Stimulated activated effector memory CD8-positive, alpha-beta T cell treated with anti-CD3 and anti-CD28 coated beads, Interleukin-12 subunit alpha, Interleukin-12 subunit beta, amount 100 ng/mL, for 72 hours (primary cell): Measurements from ENCODE around the gene ZNF699.
A peak's percentile ranks its signal among the peaks of the same experiment; 100 is the strongest.
"Not testable (repeated sequence)": the region's sequence is repeated elsewhere in the genome, so short reads cannot be mapped to it uniquely, and the experiment has no call there.

ENCODE experiments used
- ATAC-seq: fragments of 150-1000 bp; cut with Tn5 transposase; 2 replicates; pipeline ENCODE4 v1.10.0; 2021
- DNase-seq, 2 donors: peaks; one replicate each; pipeline ENCODE4 v3.0.0; 2021 to 2022; ENCODE audit warnings: low spot score in 2 of 2
- H3K27ac Mint-ChIP-seq: one replicate; pipeline ENCODE4 v1.8.0; 2022; ENCODE audit warnings: mild to moderate bottlenecking, mixed read lengths
- H3K36me3 Mint-ChIP-seq: one replicate; pipeline ENCODE4 v1.8.0; 2022; ENCODE audit warnings: mild to moderate bottlenecking, mixed read lengths
- H3K4me1 Mint-ChIP-seq: one replicate; pipeline ENCODE4 v1.8.0; 2022; ENCODE audit warnings: mixed read lengths
- H3K4me3 Mint-ChIP-seq: one replicate; pipeline ENCODE4 v1.8.0; 2022; ENCODE audit warnings: mild to moderate bottlenecking, mixed read lengths
- H3K9me3 Mint-ChIP-seq: one replicate; pipeline ENCODE4 v1.8.0; 2022; ENCODE audit warnings: mixed read lengths

ZNF699 gene

GRCh38 chr19:9313756-9314155 lies 4.1 kb upstream of the ZNF699 start:
- Mint-ChIP-seq H3K4me3 (no peak overlapping the region), H3K9me3 (peaks cover 2% of the 10 kb centered on the region), H3K27ac (no peak overlapping the region), H3K4me1 (peaks cover 13% of the 10 kb centered on the region), H3K36me3 (peaks cover 17% of the 10 kb centered on the region)
- DNase-seq: no peak
- no peak for ATAC-seq

DNA sequence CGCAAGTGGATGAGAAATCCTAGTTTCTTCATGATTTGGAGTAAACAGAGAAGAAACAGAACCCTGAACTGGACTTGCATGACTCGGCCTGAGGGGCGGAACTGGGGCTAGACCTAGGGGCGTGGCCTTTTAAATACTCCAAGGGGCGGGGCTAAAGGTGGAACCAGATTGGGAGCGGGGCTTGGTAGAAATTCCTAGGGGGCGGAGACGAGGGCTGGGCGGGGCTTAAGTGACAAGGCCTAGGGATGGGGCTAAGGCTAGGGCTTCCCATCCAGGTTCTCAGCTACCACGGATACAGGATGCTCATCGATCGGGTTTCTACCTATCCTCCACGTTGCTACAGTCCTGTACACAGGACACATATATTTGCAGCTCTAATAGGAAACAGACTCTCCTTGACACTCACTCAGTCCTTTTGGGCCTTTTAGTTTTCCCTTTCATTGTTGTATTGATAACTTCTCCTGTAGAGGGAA lies 372 bp upstream of the ZNF699 start:
- peak; percentile 72 for ATAC-seq
- H3K27ac Mint-ChIP-seq: peak overlapping the region; percentile 96

GRCh38 chr19:9308091-9308770 lies 1.4 kb downstream of the ZNF699 start:
- no peak for ATAC-seq

More for the DNA sequence above, 372 bp upstream of the ZNF699 start:
- Mint-ChIP-seq H3K4me1 (peaks cover 22% of the 10 kb centered on the region), H3K9me3 (peaks cover 2% of the 10 kb centered on the region), H3K4me3 (peak overlapping the region; percentile 78), H3K36me3 (peaks cover 33% of the 10 kb centered on the region)
- no peak for DNase-seq

DNA sequence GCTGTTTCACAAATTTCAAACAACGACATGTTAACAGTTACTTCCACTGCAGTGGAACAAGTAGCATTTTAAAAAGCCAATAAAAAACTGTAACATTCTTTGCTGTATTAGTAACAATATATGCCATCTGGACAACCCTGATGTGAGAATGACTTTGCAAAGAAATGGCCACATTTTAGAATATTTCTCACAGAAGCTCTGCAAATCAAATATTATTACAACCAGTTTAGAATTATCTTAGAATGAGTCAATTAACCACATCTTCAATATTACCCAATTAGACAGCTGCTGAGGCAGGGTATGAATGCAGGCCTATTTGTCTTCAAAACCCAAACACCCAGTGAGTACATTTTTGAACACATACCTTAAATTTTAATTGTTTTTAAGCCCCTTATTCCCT lies 3.2 kb downstream of the ZNF699 start:
- Mint-ChIP-seq H3K9me3 (peaks cover 8% of the 10 kb centered on the region), H3K27ac (no peak overlapping the region), H3K4me1 (peaks cover 22% of the 10 kb centered on the region), H3K36me3 (peaks cover 69% of the 10 kb centered on the region), H3K4me3 (no peak overlapping the region)
- DNase-seq (no peak), ATAC-seq (no peak)

More at GRCh38 chr19:9308091-9308770, 1.4 kb downstream of the ZNF699 start:
- peaks cover 22% of the 10 kb centered on the region for H3K4me1 Mint-ChIP-seq
- H3K36me3 Mint-ChIP-seq: peaks cover 51% of the 10 kb centered on the region
- H3K4me3 Mint-ChIP-seq: peak overlapping the region; percentile 78
- H3K27ac Mint-ChIP-seq: peak overlapping the region; percentile 96
- no peak for DNase-seq
- H3K9me3 Mint-ChIP-seq: peaks cover 2% of the 10 kb centered on the region

GRCh38 chr19:9296336-9296735 lies 13.3 kb downstream of the ZNF699 start:
- Mint-ChIP-seq H3K9me3 (peaks cover 42% of the 10 kb centered on the region), H3K4me1 (no peaks in the 10 kb centered on the region), H3K4me3 (no peak overlapping the region), H3K27ac (no peak overlapping the region), H3K36me3 (peaks cover 58% of the 10 kb centered on the region)
- no peak for ATAC-seq
- no peak for DNase-seq

DNA sequence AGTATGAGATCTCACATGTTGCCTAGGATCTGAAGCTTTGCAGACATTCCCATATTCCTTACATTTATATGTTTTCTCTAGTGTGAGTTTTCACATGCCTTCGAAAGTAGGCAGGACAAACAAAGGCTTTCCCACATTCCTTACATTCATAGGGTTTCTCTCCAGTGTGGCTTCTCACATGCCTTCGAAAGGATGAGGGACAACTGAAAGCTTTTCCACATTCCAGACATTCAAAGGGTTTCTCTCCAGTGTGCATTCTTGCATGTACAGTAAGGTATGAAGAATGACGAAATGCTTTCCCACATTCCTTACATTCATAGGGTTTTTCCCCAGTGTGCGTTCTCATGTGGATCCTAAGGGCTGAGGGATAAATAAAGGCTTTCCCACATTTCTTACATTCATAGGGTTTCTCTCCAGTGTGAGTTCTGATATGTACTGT lies 14.2 kb downstream of the ZNF699 start:
- Mint-ChIP-seq H3K9me3 (peaks cover 35% of the 10 kb centered on the region), H3K4me1 (no peaks in the 10 kb centered on the region), H3K36me3 (peaks cover 49% of the 10 kb centered on the region), H3K4me3 (no peak overlapping the region), H3K27ac (no peak overlapping the region)
- no peak for DNase-seq
- ATAC-seq: no peak

- no peak overlapping the region for H3K27ac Mint-ChIP-seq
- H3K4me1 Mint-ChIP-seq: no peaks in the 10 kb centered on the region
- no peak overlapping the region for H3K4me3 Mint-ChIP-seq
- DNase-seq (no peak), ATAC-seq (no peak)
- H3K36me3 Mint-ChIP-seq: no peaks in the 10 kb centered on the region
- H3K9me3 Mint-ChIP-seq: peaks cover 29% of the 10 kb centered on the region
Observed at GRCh38 chr19:9289231-9289884, 20.3 kb downstream of the ZNF699 start.

DNA sequence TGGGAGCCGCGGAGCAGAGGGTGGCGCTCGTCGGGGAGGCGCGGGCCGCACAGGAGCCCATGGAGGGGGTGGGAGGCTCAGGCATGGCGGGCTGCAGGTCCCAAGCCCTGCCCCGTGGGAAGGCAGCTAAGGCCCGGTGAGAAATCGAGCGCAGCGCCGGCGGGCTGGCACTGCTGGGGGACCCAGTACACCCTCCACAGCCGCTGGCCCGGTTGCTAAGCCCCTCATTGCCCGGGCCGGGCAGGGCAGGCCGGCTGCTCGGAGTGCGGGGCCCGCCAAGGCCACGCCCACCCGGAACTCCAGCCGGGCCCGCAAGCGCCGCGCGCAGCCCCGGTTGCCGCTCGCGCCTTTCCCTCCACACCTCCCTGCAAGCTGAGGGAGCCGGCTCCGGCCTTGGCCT lies 26.2 kb downstream of the ZNF699 start:
- not testable (repeated sequence) for H3K4me1 Mint-ChIP-seq, H3K36me3 Mint-ChIP-seq, ATAC-seq, H3K4me3 Mint-ChIP-seq, H3K27ac Mint-ChIP-seq, DNase-seq
- peaks cover 31% of the 10 kb centered on the region for H3K9me3 Mint-ChIP-seq

- ATAC-seq (peak; percentile 26), DNase-seq (no peak)
- Mint-ChIP-seq H3K4me1 (no peaks in the 10 kb centered on the region), H3K36me3 (no peaks in the 10 kb centered on the region), H3K9me3 (peaks cover 3% of the 10 kb centered on the region), H3K27ac (no peak overlapping the region), H3K4me3 (no peak overlapping the region)
Observed at GRCh38 chr19:9251236-9251635, 58.4 kb downstream of the ZNF699 start.

GRCh38 chr19:9250630-9251029 lies 59.0 kb downstream of the ZNF699 start, which contains the start of gene OR7E24:
OR7E24 (plus strand) TSS chr19:9250930; CDS start chr19:9251044, 114 bp downstream.
- H3K4me3 Mint-ChIP-seq: no peak within 1 kb of the TSS
- no peaks in the 10 kb centered on the region for H3K36me3 Mint-ChIP-seq
- H3K27ac Mint-ChIP-seq: no peak within 1 kb of the TSS
- H3K4me1 Mint-ChIP-seq: no peaks in the 10 kb centered on the region
- no peak for DNase-seq
- H3K9me3 Mint-ChIP-seq: peaks cover 3% of the 10 kb centered on the region
- no peak for ATAC-seq
